H9 (cell line): ENCODE data around the gene TBC1D22A. TPM values are rescaled to one million over a fixed set of nuclear protein-coding genes. Genes with fewer than 3 reads are reported as not detected.

Experiments
- DNase-seq: peaks from one replicate; pipeline ENCODE4 v3.0.0-alpha.2; 2017
- H2AFZ ChIP-seq: one replicate; pipeline ENCODE4 v1.6.1; 2013; ENCODE audit warnings: mild to moderate bottlenecking, low read length, control low read depth, moderate library complexity
- H2AK5ac ChIP-seq: 2 replicates; pipeline ENCODE4 v1.6.1; 2013; ENCODE audit warnings: low read length, control low read depth, mixed read lengths; ENCODE audit not compliant: insufficient read length
- H2BK120ac ChIP-seq: one replicate; pipeline ENCODE4 v1.6.1; 2013; ENCODE audit warnings: low read depth, mild to moderate bottlenecking, low read length, control low read depth, inconsistent platforms; ENCODE audit not compliant: poor library complexity, severe bottlenecking
- H2BK12ac ChIP-seq: 2 replicates; pipeline ENCODE4 v1.6.1; 2013; ENCODE audit warnings: low read length, control low read depth, mixed read lengths, low read depth; ENCODE audit not compliant: insufficient read length
- H2BK15ac ChIP-seq: 2 replicates; pipeline ENCODE4 v1.6.1; 2013; ENCODE audit warnings: low read depth, low read length, control low read depth
- H2BK20ac ChIP-seq: one replicate; pipeline ENCODE4 v1.6.1; 2013; ENCODE audit warnings: low read depth, mild to moderate bottlenecking, low read length, control low read depth, inconsistent platforms; ENCODE audit not compliant: poor library complexity, severe bottlenecking
- H2BK5ac ChIP-seq: 2 replicates; pipeline ENCODE4 v1.6.1; 2013; ENCODE audit warnings: low read length, control low read depth, mixed read lengths; ENCODE audit not compliant: insufficient read length
- H3K14ac ChIP-seq: 2 replicates; pipeline ENCODE4 v1.6.1; 2013; ENCODE audit warnings: low read length, control low read depth; ENCODE audit not compliant: insufficient read depth
- H3K18ac ChIP-seq: 2 replicates; pipeline ENCODE4 v1.6.1; 2013; ENCODE audit warnings: low read depth, mild to moderate bottlenecking, mixed read lengths, low read length, control low read depth; ENCODE audit not compliant: insufficient read length
- H3K23ac ChIP-seq: 2 replicates; pipeline ENCODE4 v1.6.1; 2013; ENCODE audit warnings: low read length, control low read depth, mixed read lengths, low read depth; ENCODE audit not compliant: insufficient read length
- H3K23me2 ChIP-seq: 2 replicates; pipeline ENCODE4 v1.6.1; 2013; ENCODE audit warnings: low read depth, mild to moderate bottlenecking, mixed read lengths, low read length, control low read depth; ENCODE audit not compliant: insufficient read length, poor library complexity, severe bottlenecking
- H3K27ac ChIP-seq: 2 replicates; pipeline ENCODE4 v1.5.1; 2013; ENCODE audit warnings: low read length, control low read depth, mixed read lengths, low read depth; ENCODE audit not compliant: insufficient read length
- H3K27me3 ChIP-seq: 2 replicates; pipeline ENCODE4 v1.6.1; 2013; ENCODE audit warnings: low read length, control low read depth, inconsistent platforms; ENCODE audit not compliant: insufficient read depth
- H3K4ac ChIP-seq: 2 replicates; pipeline ENCODE4 v1.6.1; 2013; ENCODE audit warnings: low read depth, mild to moderate bottlenecking, control low read depth, inconsistent platforms, low read length, moderate library complexity
- H3K4me1 ChIP-seq: 2 replicates; pipeline ENCODE4 v1.6.1; 2013; ENCODE audit warnings: low read length, control low read depth, inconsistent platforms; ENCODE audit not compliant: insufficient read depth
- H3K4me2 ChIP-seq: 2 replicates; pipeline ENCODE4 v1.6.1; 2013; ENCODE audit warnings: low read length, control low read depth, mixed read lengths; ENCODE audit not compliant: insufficient read length, insufficient read depth
- H3K56ac ChIP-seq: 2 replicates; pipeline ENCODE4 v1.6.1; 2013; ENCODE audit warnings: low read depth, mild to moderate bottlenecking, mixed read lengths, low read length, control low read depth; ENCODE audit not compliant: insufficient read length
- H3K79me1 ChIP-seq: 2 replicates; pipeline ENCODE4 v1.6.1; 2013; ENCODE audit warnings: low read depth, mild to moderate bottlenecking, moderate library complexity, low read length, control low read depth, inconsistent platforms; ENCODE audit not compliant: insufficient read depth, poor library complexity, severe bottlenecking
- H3K79me2 ChIP-seq: 2 replicates; pipeline ENCODE4 v1.6.1; 2013; ENCODE audit warnings: low read length, control low read depth, inconsistent platforms; ENCODE audit not compliant: insufficient read depth
- H3K9ac ChIP-seq: 2 replicates; pipeline ENCODE4 v1.6.1; 2013; ENCODE audit warnings: low read length, control low read depth, mixed read lengths; ENCODE audit not compliant: insufficient read length; ENCODE audit errors: extremely low read depth
- H3K9me3 ChIP-seq: one replicate; pipeline ENCODE4 v1.6.1; 2013; ENCODE audit warnings: low read depth, low read length, inconsistent platforms; ENCODE audit not compliant: control insufficient read depth
- H3T11ph ChIP-seq: one replicate; pipeline ENCODE4 v1.6.1; 2013; ENCODE audit warnings: mild to moderate bottlenecking, low read length, control low read depth, inconsistent platforms
- H4K20me1 ChIP-seq: one replicate; pipeline ENCODE4 v1.6.1; 2013; ENCODE audit not compliant: control insufficient read depth, insufficient read length, insufficient read depth
- H4K5ac ChIP-seq: 2 replicates; pipeline ENCODE4 v1.6.1; 2013; ENCODE audit warnings: low read depth, mild to moderate bottlenecking, mixed read lengths, low read length, control low read depth; ENCODE audit not compliant: insufficient read length
- H4K8ac ChIP-seq: replicated peaks from 2 replicates; pipeline ENCODE4 v1.6.1; 2013; ENCODE audit warnings: low read length, control low read depth, mixed read lengths, low read depth; ENCODE audit not compliant: insufficient read length
- H4K91ac ChIP-seq: 2 replicates; pipeline ENCODE4 v1.6.1; 2013; ENCODE audit warnings: low read depth, mild to moderate bottlenecking, moderate library complexity, mixed read lengths, low read length, control low read depth; ENCODE audit not compliant: insufficient read length
- H3K27ac Mint-ChIP-seq, 3 experiments: 2 replicates in 2 of 3; 3 replicates in 1 of 3; pipeline ENCODE4 v1.8.0; 2020 to 2021; ENCODE audit warnings: mixed read lengths in 3 of 3, mild to moderate bottlenecking in 1 of 3, moderate library complexity in 1 of 3
- H3K27me3 Mint-ChIP-seq: 2 replicates; pipeline ENCODE4 v1.8.0; 2021; ENCODE audit warnings: low read depth, mild to moderate bottlenecking, moderate library complexity, mixed read lengths
- H3K36me3 Mint-ChIP-seq, 3 experiments: 2 replicates in 2 of 3; 3 replicates in 1 of 3; pipeline ENCODE4 v1.8.0; 2020 to 2021; ENCODE audit warnings: low read depth in 3 of 3, mixed read lengths in 3 of 3; ENCODE audit not compliant: insufficient read depth in 1 of 3
- H3K4me1 Mint-ChIP-seq, 2 experiments: 2 replicates each; pipeline ENCODE4 v1.8.0; 2020; ENCODE audit warnings: mixed read lengths in 2 of 2
- H3K4me3 Mint-ChIP-seq, 2 experiments: 2 replicates in 1 of 2; 3 replicates in 1 of 2; pipeline ENCODE4 v1.8.0; 2020 to 2021; ENCODE audit warnings: mild to moderate bottlenecking in 2 of 2, mixed read lengths in 2 of 2, moderate library complexity in 1 of 2
- H3K9me3 Mint-ChIP-seq, 2 experiments: 2 replicates in 1 of 2; 3 replicates in 1 of 2; pipeline ENCODE4 v1.8.0; 2020; ENCODE audit warnings: mild to moderate bottlenecking in 2 of 2, mixed read lengths in 2 of 2, moderate library complexity in 1 of 2
- WGBS: extraction: QIAGEN DNeasy Blood & Tissue Kit; methylation state at CpG from one replicate; pipeline ENCODE4 v1.1.7; 2013; ENCODE audit warnings: missing lambda C conversion rate, low lambda C conversion rate, mixed read lengths; ENCODE audit not compliant: insufficient read length; ENCODE audit errors: extremely low coverage; 5-methylcytosine and 5-hydroxymethylcytosine counted together
- total RNA-seq: library from RNA; stranded (reverse); gene quantifications from 2 replicates; pipeline ENCODE4 v1.2.1, GENCODE V29; 2021
- TF ChIP-seq, protein P1 (sequence below): fragments of 200-600 bp; sonication (generic); conservative IDR thresholded peaks from 3 replicates; pipeline ENCODE4 v1.8.0; 2021; ENCODE audit warnings: antibody characterized with exemption, mild to moderate bottlenecking

TBC1D22A gene
- total RNA-seq, 1 experiment from 2014 or later = 20.8 TPM

DNA sequence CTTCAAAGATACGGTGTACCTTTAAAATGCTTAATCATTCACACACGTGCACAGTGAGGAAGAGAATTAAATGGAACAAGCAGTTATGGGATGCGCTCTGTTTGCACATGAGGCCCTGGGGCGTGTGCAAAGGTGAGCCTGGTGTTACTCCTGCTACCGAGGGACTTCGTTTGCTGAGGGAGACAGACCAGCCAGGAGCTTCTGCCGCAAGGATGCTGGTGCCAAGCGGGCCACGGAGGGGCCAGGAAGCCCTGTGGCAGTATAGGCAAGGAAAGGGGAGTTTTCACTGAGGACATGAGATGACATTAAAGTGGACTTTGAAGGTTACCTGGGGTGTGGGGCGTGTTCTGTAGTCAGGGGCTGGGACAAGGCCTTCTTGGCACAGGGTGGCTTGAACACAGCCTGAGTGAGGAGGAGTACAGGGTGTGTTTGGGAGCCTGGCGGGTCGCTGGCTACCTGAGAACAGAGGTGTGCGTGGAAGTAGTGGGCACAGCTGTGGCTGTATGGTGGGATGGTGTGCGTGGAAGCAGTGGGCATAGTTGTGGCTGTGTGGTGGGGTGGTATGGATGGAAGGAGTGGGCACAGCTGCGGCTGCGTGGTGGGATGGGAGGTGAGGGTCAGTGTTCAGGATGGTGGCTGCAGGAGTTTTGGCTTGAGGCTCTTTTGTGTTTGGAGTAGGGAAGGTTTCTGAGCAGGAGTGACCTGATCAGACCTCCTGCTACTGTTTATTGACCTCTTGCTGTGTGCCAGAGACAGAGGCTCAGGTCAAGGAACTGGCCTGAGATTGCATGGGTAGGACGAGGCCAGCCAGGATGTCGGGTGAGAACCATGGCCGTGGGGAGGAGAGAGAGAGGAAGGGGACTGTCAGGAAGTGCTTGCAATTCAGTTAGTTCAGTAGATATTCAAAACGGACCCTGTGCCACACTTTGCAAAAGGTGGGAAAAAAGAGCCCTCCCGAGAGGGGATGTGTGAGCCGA, 13.7 kb downstream of the TBC1D22A start:
- Histone ChIP-seq H2BK15ac (no peak overlapping the region), H2BK120ac (no peak overlapping the region), H2BK20ac (no peak overlapping the region), H3K4me1 (no peaks in the 10 kb centered on the region; the same call in 1 of the 2 replicates), H3K27ac (no peak overlapping the region), H4K91ac (no peak overlapping the region), H3K18ac (no peak overlapping the region), H3K23ac (no peak overlapping the region), H3K4me2 (no peak overlapping the region), H2AFZ (no peak overlapping the region), H4K20me1 (no peaks in the 10 kb centered on the region), H3K9me3 (no peaks in the 10 kb centered on the region), H2BK5ac (no peak overlapping the region), H3K14ac (peak overlapping the region; percentile 54), H3K79me2 (peaks cover 10% of the 10 kb centered on the region; the same call in 1 of the 2 replicates), H3K79me1 (peaks cover 3% of the 10 kb centered on the region), H3K23me2 (peaks cover 4% of the 10 kb centered on the region), H3T11ph (no peak overlapping the region), H3K9ac (no peak overlapping the region), H3K4ac (no peak overlapping the region; the same call in 1 of the 2 replicates), H3K27me3 (no peaks in the 10 kb centered on the region), H2BK12ac (no peak overlapping the region), H4K8ac (no peak overlapping the region), H2AK5ac (no peak overlapping the region), H4K5ac (no peak overlapping the region), H3K56ac (no peak overlapping the region)
- no peak for DNase-seq
- peak overlapping the region; percentile 37 to 98 (median 91); a peak in 5 of 7 replicates for H3K27ac Mint-ChIP-seq
- TF ChIP-seq, protein P1, sequence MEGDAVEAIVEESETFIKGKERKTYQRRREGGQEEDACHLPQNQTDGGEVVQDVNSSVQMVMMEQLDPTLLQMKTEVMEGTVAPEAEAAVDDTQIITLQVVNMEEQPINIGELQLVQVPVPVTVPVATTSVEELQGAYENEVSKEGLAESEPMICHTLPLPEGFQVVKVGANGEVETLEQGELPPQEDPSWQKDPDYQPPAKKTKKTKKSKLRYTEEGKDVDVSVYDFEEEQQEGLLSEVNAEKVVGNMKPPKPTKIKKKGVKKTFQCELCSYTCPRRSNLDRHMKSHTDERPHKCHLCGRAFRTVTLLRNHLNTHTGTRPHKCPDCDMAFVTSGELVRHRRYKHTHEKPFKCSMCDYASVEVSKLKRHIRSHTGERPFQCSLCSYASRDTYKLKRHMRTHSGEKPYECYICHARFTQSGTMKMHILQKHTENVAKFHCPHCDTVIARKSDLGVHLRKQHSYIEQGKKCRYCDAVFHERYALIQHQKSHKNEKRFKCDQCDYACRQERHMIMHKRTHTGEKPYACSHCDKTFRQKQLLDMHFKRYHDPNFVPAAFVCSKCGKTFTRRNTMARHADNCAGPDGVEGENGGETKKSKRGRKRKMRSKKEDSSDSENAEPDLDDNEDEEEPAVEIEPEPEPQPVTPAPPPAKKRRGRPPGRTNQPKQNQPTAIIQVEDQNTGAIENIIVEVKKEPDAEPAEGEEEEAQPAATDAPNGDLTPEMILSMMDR = no peak
- H3K4me1 Mint-ChIP-seq = peaks cover 37 to 43% of the 10 kb centered on the region in 2 experiments
- H3K4me3 Mint-ChIP-seq = no peak overlapping the region; a peak in 1 of 5 replicates
- H3K36me3 Mint-ChIP-seq = peaks cover 0 to 4% (median 0%) of the 10 kb centered on the region in 3 experiments; a peak in 1 of 7 replicates
- H3K27me3 Mint-ChIP-seq = no peaks in the 10 kb centered on the region
- WGBS = no CpG with 5 or more reads among the region's 22 CpGs
- no peaks in the 10 kb centered on the region for H3K9me3 Mint-ChIP-seq
